MM.1S (cell line): Measurements from ENCODE around the gene CNTN5.

ENCODE experiments used
- EZH2 ChIP-seq: fragments of 300-600 bp; sonication (generic); optimal IDR thresholded peaks from 2 replicates; pipeline ENCODE3; 2017; ENCODE audit warnings: low read depth, mild to moderate bottlenecking, antibody characterized with exemption, low read length, mixed read lengths
- EZH2phosphoT487 ChIP-seq: fragments of 300-600 bp; sonication (generic); IDR thresholded peaks from 2 replicates; pipeline ENCODE4 v1.6.1; 2018; ENCODE audit warnings: antibody characterized with exemption, low read length

DNA sequence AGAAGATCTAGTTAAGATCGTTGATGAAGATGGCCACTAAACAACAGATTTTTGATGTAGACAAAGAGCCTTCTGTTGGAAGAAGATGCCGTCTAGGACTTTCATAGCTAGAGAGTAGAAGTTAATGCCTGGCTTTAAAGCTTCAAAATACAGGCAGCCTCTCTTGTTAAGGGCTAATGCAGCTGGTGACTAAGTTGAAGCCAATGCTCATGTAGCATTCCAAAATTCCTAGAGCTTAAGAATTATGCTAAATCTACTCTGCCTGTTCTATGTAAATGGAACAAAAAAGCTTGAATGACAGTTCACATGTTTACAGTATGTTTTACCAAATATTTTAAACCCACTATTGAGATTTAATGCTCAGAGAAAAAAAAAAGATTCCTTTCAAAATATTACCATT lies 492.6 kb downstream of the CNTN5 start:
- TF ChIP-seq EZH2phosphoT487 (no peak), EZH2 (no peak)
